Stromal cell of bone marrow (primary cell): ENCODE data around the gene SMIM13.
"Not testable (repeated sequence)": the region's sequence is repeated elsewhere in the genome, so short reads cannot be mapped to it uniquely, and the experiment has no call there.

Experiments used
- DNase-seq: peaks from one replicate; pipeline ENCODE4 v3.0.0-alpha.2; 2012; ENCODE audit warnings: low read depth

SMIM13 gene

GRCh38 chr6:11085758-11086435, 7.7 kb upstream of the SMIM13 start:
- DNase-seq = no peak

- DNase-seq = not testable (repeated sequence)
Observed at GRCh38 chr6:11087141-11087812, 6.4 kb upstream of the SMIM13 start.

- DNase-seq = no peak
Observed at GRCh38 chr6:11089695-11090094, 3.9 kb upstream of the SMIM13 start.

GRCh38 chr6:11091141-11091540, 2.5 kb upstream of the SMIM13 start:
- DNase-seq = not testable (repeated sequence)

- peak; percentile 8 for DNase-seq
Observed at GRCh38 chr6:11092668-11093375, 812 bp upstream of the SMIM13 start.

GRCh38 chr6:11093376-11093625, 333 bp upstream of the SMIM13 start:
- no peak for DNase-seq

GRCh38 chr6:11094411-11094851, 797 bp downstream of the SMIM13 start:
- peak; percentile 13 for DNase-seq

- no peak for DNase-seq
Observed at GRCh38 chr6:11094941-11095340, 1.3 kb downstream of the SMIM13 start.

GRCh38 chr6:11096109-11096508, 2.5 kb downstream of the SMIM13 start:
- DNase-seq = peak; percentile 38

- DNase-seq = no peak
Observed at GRCh38 chr6:11097476-11097875, 3.8 kb downstream of the SMIM13 start.

GRCh38 chr6:11098004-11098403, 4.4 kb downstream of the SMIM13 start:
- DNase-seq = no peak

- DNase-seq = no peak
Observed at GRCh38 chr6:11101417-11101816, 7.8 kb downstream of the SMIM13 start.

- no peak for DNase-seq
Observed at GRCh38 chr6:11103065-11103464, 9.4 kb downstream of the SMIM13 start.

GRCh38 chr6:11108726-11109125, 15.1 kb downstream of the SMIM13 start:
- DNase-seq = no peak

GRCh38 chr6:11110921-11111768, 17.5 kb downstream of the SMIM13 start, which contains the start of gene ERVFRD-1:
ERVFRD-1 (minus strand) TSS chr6:11111725; CDS start chr6:11105310, 6,415 bp downstream.
- DNase-seq = no peak

- no peak for DNase-seq
Observed at GRCh38 chr6:11111769-11112437, 18.3 kb downstream of the SMIM13 start.

GRCh38 chr6:11113038-11113437, 19.4 kb downstream of the SMIM13 start:
- peak; percentile 28 for DNase-seq

GRCh38 chr6:11115808-11116536, 22.3 kb downstream of the SMIM13 start:
- DNase-seq = peak; percentile 53

GRCh38 chr6:11120271-11121005, 26.8 kb downstream of the SMIM13 start:
- DNase-seq = no peak

- DNase-seq = peak; percentile 21
Observed at GRCh38 chr6:11121851-11122250, 28.2 kb downstream of the SMIM13 start.
